ENCODE measurements around the gene ADCY10. TPM values are rescaled to one million over a fixed set of nuclear protein-coding genes. Genes with fewer than 3 reads are reported as not detected.

ADCY10 gene
- total and polyA plus RNA-seq, 9 of the 15 experiments (the other 6 are each of a cell fraction or from before 2014, with no cell fraction given), result 0.08 to 0.86 (median 0.22) TPM

DNA sequence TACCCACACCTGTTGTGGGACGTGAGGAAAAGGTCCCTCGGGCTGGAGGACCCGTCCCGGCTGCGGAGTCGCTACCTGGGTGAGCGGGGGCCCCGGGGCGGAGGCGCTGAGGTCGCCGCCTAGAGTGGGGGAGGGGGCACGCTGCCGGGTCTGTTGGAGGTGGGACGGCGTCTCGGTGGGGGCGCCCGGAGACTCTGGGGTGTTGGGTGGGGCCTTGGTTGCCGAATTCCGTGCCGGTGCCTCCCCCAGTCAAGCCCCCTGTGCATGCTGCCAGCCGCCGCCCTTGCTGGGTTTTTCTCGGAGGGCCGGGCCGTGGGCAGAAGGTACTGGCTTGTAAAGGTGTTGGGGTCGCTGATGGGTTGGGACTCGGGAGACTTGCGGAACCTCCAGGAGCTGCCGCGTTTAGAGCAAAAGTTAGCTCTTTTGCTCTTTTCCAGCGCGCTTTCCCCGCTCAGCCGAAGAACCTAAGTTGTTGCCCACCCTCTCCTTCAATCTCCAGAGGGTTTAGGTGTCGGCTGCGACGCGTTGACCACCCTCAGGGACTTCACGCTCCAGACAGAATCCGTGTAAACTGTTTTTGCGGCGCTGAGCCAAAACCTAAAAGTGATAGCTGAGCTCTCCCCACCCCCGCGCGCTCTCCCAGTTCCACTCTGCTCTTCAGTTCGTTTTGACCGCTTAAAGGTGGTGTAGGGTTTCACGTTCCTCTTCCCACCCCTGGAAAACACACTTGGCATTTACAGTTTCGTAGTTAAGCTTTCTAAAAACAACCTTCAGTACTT lies 23.2 kb upstream of the ADCY10 start, which contains the start of gene MPC2 (continued):
- TF ChIP-seq TEAD4 (IDR thresholded peaks at IDR 0.05; ENCODE audit: low read length) (peak; percentile 25), TEAD4 (CRISPR knock-in tag; IDR thresholded peaks at IDR 0.05; ENCODE audit: borderline replicate concordance) (no peak), ZNF175 (CRISPR knock-in tag; IDR thresholded peaks at IDR 0.05; ENCODE audit: low read depth) (no peak), HMG20A (CRISPR knock-in tag; conservative IDR thresholded peaks at IDR 0.05) (no peak), CSDE1 (IDR thresholded peaks at IDR 0.05) (no peak; a peak in 1 of 4 replicates), MECOM (CRISPR knock-in tag; IDR thresholded peaks at IDR 0.05) (no peak), FUS (optimal IDR thresholded peaks at IDR 0.05; ENCODE audit: low read depth, low read length) (no peak), BMI1 (IDR thresholded peaks at IDR 0.05; ENCODE audit: low read length) (no peak), NFRKB (IDR thresholded peaks at IDR 0.05; ENCODE audit: low read depth) (no peak), IFI16 (CRISPR knock-in tag; IDR thresholded peaks at IDR 0.05) (no peak), NR2C2 (CRISPR knock-in tag; IDR thresholded peaks at IDR 0.05) (no peak), NR2C2 (tag; IDR thresholded peaks at IDR 0.05) (no peak), DPF2 (IDR thresholded peaks at IDR 0.05) (peak; percentile 53), SP2 (IDR thresholded peaks at IDR 0.05; ENCODE audit: extremely low read depth, low read depth, low read length, poor library complexity, severe bottlenecking) (no peak), SMARCE1 (IDR thresholded peaks at IDR 0.05) (peak; percentile 68), DACH1 (IDR thresholded peaks at IDR 0.05; ENCODE audit: partially characterized antibody) (no peak), ATF6 (CRISPR knock-in tag; IDR thresholded peaks at IDR 0.05) (peak; percentile 76; the same call in 1 of the 2 replicates), PKNOX1 (IDR thresholded peaks at IDR 0.05) (no peak), MLLT1 (IDR thresholded peaks at IDR 0.05) (peak in 1 of 2 experiments; percentile 83; a peak in 2 of 4 replicates), CHCHD3 (CRISPR knock-in tag; IDR thresholded peaks at IDR 0.05) (no peak), HNRNPK (IDR thresholded peaks at IDR 0.05; ENCODE audit: low read depth, low read length, poor library complexity, severe bottlenecking) (peak; percentile 52), TSC22D4 (tag; IDR thresholded peaks at IDR 0.05) (no peak), NCOR1 (IDR thresholded peaks at IDR 0.05) (peak; percentile 52), ZNF224 (CRISPR knock-in tag; IDR thresholded peaks at IDR 0.05) (no peak)
- TF ChIP-seq, protein P1, sequence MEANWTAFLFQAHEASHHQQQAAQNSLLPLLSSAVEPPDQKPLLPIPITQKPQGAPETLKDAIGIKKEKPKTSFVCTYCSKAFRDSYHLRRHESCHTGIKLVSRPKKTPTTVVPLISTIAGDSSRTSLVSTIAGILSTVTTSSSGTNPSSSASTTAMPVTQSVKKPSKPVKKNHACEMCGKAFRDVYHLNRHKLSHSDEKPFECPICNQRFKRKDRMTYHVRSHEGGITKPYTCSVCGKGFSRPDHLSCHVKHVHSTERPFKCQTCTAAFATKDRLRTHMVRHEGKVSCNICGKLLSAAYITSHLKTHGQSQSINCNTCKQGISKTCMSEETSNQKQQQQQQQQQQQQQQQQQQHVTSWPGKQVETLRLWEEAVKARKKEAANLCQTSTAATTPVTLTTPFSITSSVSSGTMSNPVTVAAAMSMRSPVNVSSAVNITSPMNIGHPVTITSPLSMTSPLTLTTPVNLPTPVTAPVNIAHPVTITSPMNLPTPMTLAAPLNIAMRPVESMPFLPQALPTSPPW (CRISPR knock-in tag; IDR thresholded peaks at IDR 0.05), result no peak
